Ascending aorta (tissue), 2 donors: Measurements from ENCODE around the gene CALR. TPM values are rescaled to one million over a fixed set of nuclear protein-coding genes. Genes with fewer than 3 reads are reported as not detected.

Experiments
- DNase-seq, 2 donors: peaks; one replicate each; pipeline ENCODE4 v3.0.0-alpha.2; 2019; ENCODE audit warnings: low spot score in 2 of 2
- H3K27ac ChIP-seq, 2 donors: fragments of 200-600 bp; sonication (generic); one replicate each; pipeline ENCODE4 v1.5.1; 2016 to 2017; ENCODE audit warnings: mild to moderate bottlenecking in 1 of 2
- H3K27me3 ChIP-seq: fragments of 200-600 bp; sonication (generic); one replicate; pipeline ENCODE4 v1.5.1; 2017
- H3K36me3 ChIP-seq, 2 donors: fragments of 200-600 bp; sonication (generic); one replicate each; pipeline ENCODE4 v1.5.1; 2016
- H3K4me1 ChIP-seq, 2 donors: fragments of 200-600 bp; sonication (generic); one replicate each; pipeline ENCODE4 v1.5.1; 2016 to 2017; ENCODE audit warnings: mild to moderate bottlenecking in 1 of 2
- H3K4me3 ChIP-seq, 2 donors: fragments of 200-600 bp; sonication (generic); one replicate each; pipeline ENCODE4 v1.5.1; 2016 to 2017; ENCODE audit warnings: mild to moderate bottlenecking in 1 of 2
- H3K9me3 ChIP-seq, 2 donors: fragments of 200-600 bp; sonication (generic); one replicate each; pipeline ENCODE4 v1.5.1; 2016
- CTCF ChIP-seq, 3 experiments: fragments of 200-600 bp in 2 of 3; fragments of 450-650 bp in 1 of 3; sonication (generic) in 2 of 3; IDR thresholded peaks; one replicate each; pipeline ENCODE4 v1.5.1; 2016 to 2019; ENCODE audit warnings: antibody characterized with exemption in 3 of 3, mild to moderate bottlenecking in 1 of 3, moderate library complexity in 1 of 3
- intact Hi-C: fragments of 100-400 bp; cut with DNase I; formaldehyde crosslinking; loops from one replicate; pipeline ENCODE4 v1.15.1; 2023
- total RNA-seq: library from RNA; depleted of rRNA; stranded (reverse); fragments of >200 nt; gene quantifications from one replicate; pipeline ENCODE4 v1.1.0, GENCODE V29; 2016

CALR gene
- total RNA-seq, 1 donor from 2014 or later, result 297 TPM

GRCh38 chr19:12930002-12930645 is 8.3 kb upstream of the CALR start:
- no peak for DNase-seq
- Histone ChIP-seq H3K27ac (no peak overlapping the region), H3K36me3 (peaks cover 49 to 55% of the 10 kb centered on the region in 2 donors), H3K9me3 (no peaks in the 10 kb centered on the region), H3K4me1 (peaks cover 0 to 11% of the 10 kb centered on the region in 2 donors), H3K27me3 (no peaks in the 10 kb centered on the region), H3K4me3 (no peak overlapping the region)
- no peak for TF ChIP-seq CTCF (IDR thresholded peaks at IDR 0.05)
- intact Hi-C loops, result loop anchor here (10.0 kb wide), 1 partner anchor 1075 kb away; the partner anchor contains the start of gene RFX1

- no peak for DNase-seq
- no peaks in the 10 kb centered on the region for H3K27me3 ChIP-seq
- peak overlapping the region in 1 of 2 donors; percentile 71 for H3K27ac ChIP-seq
- H3K9me3 ChIP-seq, result no peaks in the 10 kb centered on the region
- peaks cover 25 to 32% of the 10 kb centered on the region in 2 donors for H3K36me3 ChIP-seq
- intact Hi-C loops, result loop anchor here (2.0 to 10.0 kb wide), 2 partner anchors 14 to 1072 kb away; partner anchors contain the start of genes RFX1 and SYCE2
- TF ChIP-seq CTCF (IDR thresholded peaks at IDR 0.05), result no peak
- H3K4me1 ChIP-seq, result peaks cover 0 to 15% of the 10 kb centered on the region in 2 donors
- peak overlapping the region; percentile 71 to 74 for H3K4me3 ChIP-seq
Measured at GRCh38 chr19:12932392-12933286, 5.8 kb upstream of the CALR start.

GRCh38 chr19:12933287-12934072 is 4.9 kb upstream of the CALR start, which contains the start of gene FARSA:
Gene FARSA (minus strand): TSS chr19:12933711. CDS start chr19:12933696, 15 bp downstream.
- Histone ChIP-seq H3K27ac (peak within 1 kb of the TSS; percentile 66 to 71), H3K9me3 (no peaks in the 10 kb centered on the region), H3K27me3 (no peaks in the 10 kb centered on the region), H3K4me1 (peaks cover 0 to 19% of the 10 kb centered on the region in 2 donors), H3K4me3 (peak within 1 kb of the TSS; percentile 71 to 74), H3K36me3 (peaks cover 17 to 24% of the 10 kb centered on the region in 2 donors)
- intact Hi-C loops, result loop anchor here (2.0 to 10.0 kb wide), 2 partner anchors 15 to 1071 kb away; partner anchors contain the start of genes RFX1 and SYCE2
- TF ChIP-seq CTCF (IDR thresholded peaks at IDR 0.05), result no peak
- DNase-seq, result peak; percentile 81 to 97

- no peak overlapping the region for H3K4me3 ChIP-seq
- peaks cover 4 to 26% of the 10 kb centered on the region in 2 donors for H3K4me1 ChIP-seq
- DNase-seq, result no peak
- no peak for TF ChIP-seq CTCF (IDR thresholded peaks at IDR 0.05)
- H3K9me3 ChIP-seq, result no peaks in the 10 kb centered on the region
- H3K27me3 ChIP-seq, result no peaks in the 10 kb centered on the region
- no peak overlapping the region for H3K27ac ChIP-seq
- H3K36me3 ChIP-seq, result peaks cover 10 to 15% of the 10 kb centered on the region in 2 donors
- intact Hi-C loops, result loop anchor here (5.0 to 10.0 kb wide), 2 partner anchors 43 to 1070 kb away; partner anchors contain the start of genes GCDH and RFX1
Measured at GRCh38 chr19:12935071-12935470, 3.3 kb upstream of the CALR start.

GRCh38 chr19:12936582-12936981 is 1.8 kb upstream of the CALR start:
- no peaks in the 10 kb centered on the region for H3K9me3 ChIP-seq
- H3K27ac ChIP-seq, result no peak overlapping the region
- no peak overlapping the region for H3K4me3 ChIP-seq
- peaks cover 20 to 22% of the 10 kb centered on the region in 2 donors for H3K36me3 ChIP-seq
- TF ChIP-seq CTCF (IDR thresholded peaks at IDR 0.05), result no peak
- no peaks in the 10 kb centered on the region for H3K27me3 ChIP-seq
- intact Hi-C loops, result loop anchor here (5.0 to 10.0 kb wide), 2 partner anchors 44 to 1068 kb away; partner anchors contain the start of genes GCDH and RFX1
- DNase-seq, result no peak
- H3K4me1 ChIP-seq, result peaks cover 15 to 39% of the 10 kb centered on the region in 2 donors
